Lower leg skin (tissue), 3 donors: ENCODE measurements around the gene CCT4.

Experiments used
- POLR2A ChIP-seq, 2 donors: fragments of 450-650 bp; IDR thresholded peaks; one replicate each; pipeline ENCODE4 v1.6.1; 2016 to 2017; ENCODE audit warnings: antibody characterized with exemption in 2 of 2, mild to moderate bottlenecking in 1 of 2, moderate library complexity in 1 of 2
- TF ChIP-seq, protein P1 (sequence below), 3 donors: fragments of 450-650 bp; IDR thresholded peaks; one replicate each; pipeline ENCODE4 v1.5.1; 2016; ENCODE audit warnings: antibody characterized with exemption in 3 of 3, mild to moderate bottlenecking in 3 of 3, moderate library complexity in 2 of 3

DNA sequence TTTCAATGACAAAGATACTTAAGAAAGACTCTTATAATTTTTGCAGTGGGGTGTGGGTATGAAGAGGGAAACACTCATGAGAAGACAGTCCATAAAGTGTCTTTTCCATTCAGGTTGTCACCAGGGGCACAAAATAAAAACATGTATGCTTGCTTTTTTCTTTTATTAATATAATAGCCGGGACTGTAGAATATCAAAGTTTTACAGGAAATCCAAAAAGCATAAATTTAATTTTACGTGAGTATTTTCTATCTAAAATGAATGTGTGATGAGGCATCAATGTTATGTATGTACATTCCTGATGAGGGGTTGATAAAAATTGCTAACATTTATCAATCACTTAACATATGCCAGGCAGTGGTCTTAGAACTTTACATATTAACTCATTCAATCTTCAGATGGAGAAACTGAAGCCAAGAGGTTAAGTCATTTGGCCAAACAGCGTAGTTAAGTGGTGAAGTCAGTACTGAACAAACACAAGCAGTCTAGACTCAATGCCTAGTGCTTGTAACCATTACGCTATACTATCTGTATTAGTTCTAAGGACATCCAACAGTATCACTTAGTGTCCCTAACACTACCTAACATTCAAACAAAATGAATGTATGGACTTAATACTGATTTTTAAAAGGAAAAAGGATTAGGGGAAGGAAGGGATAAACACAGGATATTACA lies 10.7 kb downstream of the CCT4 start:
- TF ChIP-seq POLR2A (IDR thresholded peaks at IDR 0.05): no peak
- TF ChIP-seq, protein P1, sequence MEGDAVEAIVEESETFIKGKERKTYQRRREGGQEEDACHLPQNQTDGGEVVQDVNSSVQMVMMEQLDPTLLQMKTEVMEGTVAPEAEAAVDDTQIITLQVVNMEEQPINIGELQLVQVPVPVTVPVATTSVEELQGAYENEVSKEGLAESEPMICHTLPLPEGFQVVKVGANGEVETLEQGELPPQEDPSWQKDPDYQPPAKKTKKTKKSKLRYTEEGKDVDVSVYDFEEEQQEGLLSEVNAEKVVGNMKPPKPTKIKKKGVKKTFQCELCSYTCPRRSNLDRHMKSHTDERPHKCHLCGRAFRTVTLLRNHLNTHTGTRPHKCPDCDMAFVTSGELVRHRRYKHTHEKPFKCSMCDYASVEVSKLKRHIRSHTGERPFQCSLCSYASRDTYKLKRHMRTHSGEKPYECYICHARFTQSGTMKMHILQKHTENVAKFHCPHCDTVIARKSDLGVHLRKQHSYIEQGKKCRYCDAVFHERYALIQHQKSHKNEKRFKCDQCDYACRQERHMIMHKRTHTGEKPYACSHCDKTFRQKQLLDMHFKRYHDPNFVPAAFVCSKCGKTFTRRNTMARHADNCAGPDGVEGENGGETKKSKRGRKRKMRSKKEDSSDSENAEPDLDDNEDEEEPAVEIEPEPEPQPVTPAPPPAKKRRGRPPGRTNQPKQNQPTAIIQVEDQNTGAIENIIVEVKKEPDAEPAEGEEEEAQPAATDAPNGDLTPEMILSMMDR (IDR thresholded peaks at IDR 0.05): no peak
